ENCODE results near the gene ERCC2. TPM values are rescaled to one million over a fixed set of nuclear protein-coding genes. Genes with fewer than 3 reads are reported as not detected.

The ERCC2 gene
- total RNA-seq, 1 experiment from 2014 or later: 59.2 TPM

GRCh38 chr19:45362291-45362690, 8.1 kb downstream of the ERCC2 start:
- no TSS peak for BruUV-seq (replicated peaks)
- H3K27ac ChIP-seq (ENCODE audit: low read depth, low read length, poor library complexity, severe bottlenecking): no peak overlapping the region
- no peaks in the 10 kb centered on the region for H3K4me1 ChIP-seq (ENCODE audit: insufficient read depth, low read length, poor library complexity, severe bottlenecking)
- H3K36me3 ChIP-seq (ENCODE audit: insufficient read depth, low read length, poor library complexity, severe bottlenecking): peaks cover 17% of the 10 kb centered on the region
- CTCF ChIA-PET: no interaction called here
- no peak for DNase-seq (ENCODE audit: low spot score)
- TF ChIP-seq EZH2 (IDR thresholded peaks at IDR 0.05; ENCODE audit: borderline replicate concordance, low read depth, low read length, poor library complexity, severe bottlenecking): no peak
- POLR2A ChIA-PET (ENCODE audit: low non-redundant PET): no interaction called here
- no peaks in the 10 kb centered on the region for H3K27me3 ChIP-seq (replicated peaks; ENCODE audit: insufficient read depth, low read depth, low read length, poor library complexity)
- no peak overlapping the region for H3K4me3 ChIP-seq (ENCODE audit: low read depth, low read length, poor library complexity, severe bottlenecking)
- no peaks in the 10 kb centered on the region for H3K9me3 ChIP-seq (ENCODE audit: low read depth, low read length, poor library complexity, severe bottlenecking)
- intact Hi-C loops (cut with micrococcal nuclease; ENCODE audit: unreplicated experiment): no loop called here

GRCh38 chr19:45361608-45362007, 8.8 kb downstream of the ERCC2 start:
- POLR2A ChIA-PET (ENCODE audit: low non-redundant PET): no interaction called here
- H3K27ac ChIP-seq (ENCODE audit: low read depth, low read length, poor library complexity, severe bottlenecking): no peak overlapping the region
- no peak for TF ChIP-seq EZH2 (IDR thresholded peaks at IDR 0.05; ENCODE audit: borderline replicate concordance, low read depth, low read length, poor library complexity, severe bottlenecking)
- TF ChIP-seq CTCF (conservative IDR thresholded peaks at IDR 0.05; ENCODE audit: low read depth, low read length): no peak
- peaks cover 24% of the 10 kb centered on the region for H3K36me3 ChIP-seq (ENCODE audit: insufficient read depth, low read length, poor library complexity, severe bottlenecking)
- no peak overlapping the region for H3K4me3 ChIP-seq (ENCODE audit: low read depth, low read length, poor library complexity, severe bottlenecking)
- H3K9me3 ChIP-seq (ENCODE audit: low read depth, low read length, poor library complexity, severe bottlenecking): no peaks in the 10 kb centered on the region
- DNase-seq (ENCODE audit: low spot score): no peak
- intact Hi-C loops (cut with micrococcal nuclease; ENCODE audit: unreplicated experiment): no loop called here
- H3K4me1 ChIP-seq (ENCODE audit: insufficient read depth, low read length, poor library complexity, severe bottlenecking): no peaks in the 10 kb centered on the region
- BruUV-seq (replicated peaks): no TSS peak
- CTCF ChIA-PET: no interaction called here
- no peaks in the 10 kb centered on the region for H3K27me3 ChIP-seq (replicated peaks; ENCODE audit: insufficient read depth, low read depth, low read length, poor library complexity)

- CTCF ChIA-PET: no interaction called here
Measured at GRCh38 chr19:45358213-45358792, 12.1 kb downstream of the ERCC2 start.

More at GRCh38 chr19:45358213-45358792, 12.1 kb downstream of the ERCC2 start:
- no peaks in the 10 kb centered on the region for H3K27me3 ChIP-seq (replicated peaks; ENCODE audit: insufficient read depth, low read depth, low read length, poor library complexity)
- no peak overlapping the region for H3K27ac ChIP-seq (ENCODE audit: low read depth, low read length, poor library complexity, severe bottlenecking)
- no peak for TF ChIP-seq CTCF (conservative IDR thresholded peaks at IDR 0.05; ENCODE audit: low read depth, low read length)
- TF ChIP-seq EZH2 (IDR thresholded peaks at IDR 0.05; ENCODE audit: borderline replicate concordance, low read depth, low read length, poor library complexity, severe bottlenecking): no peak
- no peaks in the 10 kb centered on the region for H3K9me3 ChIP-seq (ENCODE audit: low read depth, low read length, poor library complexity, severe bottlenecking)
- intact Hi-C loops (cut with micrococcal nuclease; ENCODE audit: unreplicated experiment): no loop called here
- no peak for DNase-seq (ENCODE audit: low spot score)
- H3K4me1 ChIP-seq (ENCODE audit: insufficient read depth, low read length, poor library complexity, severe bottlenecking): no peaks in the 10 kb centered on the region
- no peak overlapping the region for H3K4me3 ChIP-seq (ENCODE audit: low read depth, low read length, poor library complexity, severe bottlenecking)
- POLR2A ChIA-PET (ENCODE audit: low non-redundant PET): no interaction called here
- no TSS peak for BruUV-seq (replicated peaks)
- H3K36me3 ChIP-seq (ENCODE audit: insufficient read depth, low read length, poor library complexity, severe bottlenecking): peaks cover 44% of the 10 kb centered on the region

Measured in A673 (cell line).